ENCODE data around the gene ELOVL6. TPM values are rescaled to one million over a fixed set of nuclear protein-coding genes. Genes with fewer than 3 reads are reported as not detected.

Gene ELOVL6
- total and polyA plus RNA-seq, 2 of the 4 experiments (the other 2 are of a cell fraction): 17.9 to 19.0 TPM

GRCh38 chr4:110171971-110172370, 26.4 kb downstream of the ELOVL6 start:
- no peak for ATAC-seq (ENCODE audit: low read depth)
- BruUV-seq (replicated peaks): no TSS peak
- Histone ChIP-seq H3K4me1 (ENCODE audit: control insufficient read depth, insufficient read depth, low read length) (no peaks in the 10 kb centered on the region), H2AK5ac (ENCODE audit: low read depth, low read length) (no peak overlapping the region), H3K4me2 (ENCODE audit: low read depth, low read length) (no peak overlapping the region), H2AK9ac (replicated peaks; ENCODE audit: low read depth, low read length, poor library complexity) (no peak overlapping the region), H3K79me1 (ENCODE audit: low read depth in 1 of 2, low read length in 2 of 2) (peaks cover 6 to 8% of the 10 kb centered on the region in 2 experiments; a peak in 3 of 4 replicates), H3K27me3 (ENCODE audit: control insufficient read depth, insufficient read depth, low read length) (no peaks in the 10 kb centered on the region), H2BK120ac (ENCODE audit: low read depth, low read length) (no peak overlapping the region), H3K36me3 (ENCODE audit: control insufficient read depth, insufficient read depth, low read length) (peaks cover 2% of the 10 kb centered on the region; the same call in 1 of the 2 replicates), H3K18ac (ENCODE audit: low read depth, low read length) (no peak overlapping the region), H4K8ac (ENCODE audit: low read depth in 2 of 2, low read length in 2 of 2) (no peak overlapping the region), H3K9me1 (ENCODE audit: insufficient read depth, low read length) (peaks cover 3% of the 10 kb centered on the region; the same call in 1 of the 2 replicates), H2BK20ac (ENCODE audit: low read depth, low read length) (no peak overlapping the region), H2BK5ac (ENCODE audit: low read depth, low read length, poor library complexity, severe bottlenecking) (no peak overlapping the region), H2BK15ac (ENCODE audit: low read depth, low read length) (no peak overlapping the region), H3K4ac (ENCODE audit: low read depth, low read length) (no peak overlapping the region), H3K27ac (ENCODE audit: insufficient read depth, low read length) (no peak overlapping the region), H4K91ac (ENCODE audit: insufficient read depth, low read depth, low read length) (no peak overlapping the region), H4K5ac (ENCODE audit: low read depth, low read length) (no peak overlapping the region), H3K14ac (replicated peaks; ENCODE audit: low read depth, low read length) (no peak overlapping the region), H2AFZ (replicated peaks; ENCODE audit: low read length, poor library complexity) (no peak overlapping the region), H3K56ac (ENCODE audit: extremely low read depth, insufficient read depth, low read length) (no peak overlapping the region), H3K23ac (ENCODE audit: low read depth, low read length) (no peak overlapping the region), H3K9ac (ENCODE audit: low read depth, low read length) (no peak overlapping the region), H3K9me3 (ENCODE audit: control insufficient read depth, insufficient read depth, low read length) (no peaks in the 10 kb centered on the region), H4K20me1 (ENCODE audit: insufficient read depth, low read length) (no peaks in the 10 kb centered on the region), H3K4me3 (ENCODE audit: insufficient read depth, low read depth, low read length) (no peak overlapping the region)
- intact Hi-C loops (cut with micrococcal nuclease) (no loop called here), dilution Hi-C loops (cut with HindIII; ENCODE audit: low sequenced_read_pairs, unreplicated experiment) (no loop called here), in situ Hi-C loops (cut with MboI; ENCODE audit: low sequenced_read_pairs) (no loop called here)
- TF ChIP-seq MXI1 (IDR thresholded peaks at IDR 0.05; ENCODE audit: borderline replicate concordance, low read depth, low read length): no peak
- TF ChIP-seq FOS (IDR thresholded peaks at IDR 0.05; ENCODE audit: low read depth, low read length): no peak
- TF ChIP-seq CHD1 (IDR thresholded peaks at IDR 0.05; ENCODE audit: low read depth, low read length): no peak
- no peak for TF ChIP-seq CTCF (conservative IDR thresholded peaks at IDR 0.05; ENCODE audit: low read depth, low read length)
- no peak for TF ChIP-seq BHLHE40 (IDR thresholded peaks at IDR 0.05; ENCODE audit: low read depth, low read length)
- no CpG with 5 or more reads among the region's 1 CpG for WGBS, 2 experiments (ENCODE audit: extremely low coverage in 2 of 2, insufficient read length in 1 of 2)
- DNase-seq: no peak
- POLR2A ChIA-PET (ENCODE audit: unreplicated experiment): no interaction called here
- CTCF ChIA-PET: no interaction called here
